Measurements from ENCODE around the gene CHN2. TPM values are rescaled to one million over a fixed set of nuclear protein-coding genes. Genes with fewer than 3 reads are reported as not detected.

The CHN2 gene
- total RNA-seq, 1 experiment from 2014 or later, result 0.15 TPM

GRCh38 chr7:29480934-29481651, 286.5 kb downstream of the CHN2 start:
- H3K27ac ChIP-seq (ENCODE audit: low read length), result no peak overlapping the region
- ChIA-PET CTCF (interaction anchor here (0.6 kb wide), 1 partner anchor 108 kb away, joined by 5 read pairs; no protein-coding TSS in a partner anchor), POLR2A (no interaction called here)
- no TSS peak for BruUV-seq (replicated peaks)
- no peak for DNase-seq (ENCODE audit: low read depth, low spot score)
- in situ Hi-C loops (cut with HindIII; ENCODE audit: low pct_unique_long_range_greater_than_20kb, low sequenced_read_pairs) (no loop called here), intact Hi-C loops (cut with micrococcal nuclease; ENCODE audit: unreplicated experiment) (no loop called here)
- H3K36me3 ChIP-seq (ENCODE audit: control insufficient read depth, insufficient read depth, low read length), result no peaks in the 10 kb centered on the region
- ATAC-seq, result no peak
- no peaks in the 10 kb centered on the region for H3K9me3 ChIP-seq (ENCODE audit: control insufficient read depth, insufficient read depth, low read depth, low read length)
- no peaks in the 10 kb centered on the region for H3K4me1 ChIP-seq (ENCODE audit: control insufficient read depth, insufficient read depth, low read length)
- peaks cover 4% of the 10 kb centered on the region; the same call in 1 of the 2 replicates for H3K27me3 ChIP-seq (ENCODE audit: control insufficient read depth, insufficient read depth, low read length)
- no peak overlapping the region for H3K4me3 ChIP-seq (ENCODE audit: low read depth in 2 of 2, low read length in 2 of 2)
- no peak for TF ChIP-seq TCF7L2 (IDR thresholded peaks at IDR 0.05; ENCODE audit: low read depth, low read length)

DNA sequence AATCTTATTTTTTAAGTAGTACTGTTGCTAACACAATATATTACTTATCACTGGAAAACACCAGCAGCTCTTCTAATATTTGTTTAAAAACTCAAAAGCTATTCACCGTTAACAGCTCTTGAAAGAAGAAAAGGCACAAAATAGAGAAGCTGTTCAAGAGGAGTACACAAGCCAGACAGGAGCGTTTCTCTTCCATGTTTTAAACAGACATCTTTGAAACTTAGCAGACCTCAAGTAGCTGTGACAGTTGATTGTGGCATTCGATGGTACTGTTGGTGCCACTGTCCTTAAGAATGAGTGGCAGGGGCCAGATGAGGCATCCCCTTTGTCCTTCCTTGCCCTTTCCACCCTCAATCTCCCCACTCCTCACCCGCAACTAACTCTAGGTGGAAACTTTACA, 287.5 kb downstream of the CHN2 start:
- ChIA-PET POLR2A (no interaction called here), CTCF (no interaction called here)
- ATAC-seq, result no peak
- Histone ChIP-seq H3K9me3 (ENCODE audit: control insufficient read depth, insufficient read depth, low read depth, low read length) (no peaks in the 10 kb centered on the region), H3K36me3 (ENCODE audit: control insufficient read depth, insufficient read depth, low read length) (no peaks in the 10 kb centered on the region), H3K27me3 (ENCODE audit: control insufficient read depth, insufficient read depth, low read length) (peaks cover 4% of the 10 kb centered on the region; the same call in 1 of the 2 replicates), H3K4me1 (ENCODE audit: control insufficient read depth, insufficient read depth, low read length) (no peaks in the 10 kb centered on the region), H3K27ac (ENCODE audit: low read length) (no peak overlapping the region), H3K4me3 (ENCODE audit: low read depth in 2 of 2, low read length in 2 of 2) (no peak overlapping the region)
- in situ Hi-C loops (cut with HindIII; ENCODE audit: low pct_unique_long_range_greater_than_20kb, low sequenced_read_pairs) (no loop called here), intact Hi-C loops (cut with micrococcal nuclease; ENCODE audit: unreplicated experiment) (no loop called here)
- no peak for DNase-seq (ENCODE audit: low read depth, low spot score)
- no TSS peak for BruUV-seq (replicated peaks)
- TF ChIP-seq, protein P1, sequence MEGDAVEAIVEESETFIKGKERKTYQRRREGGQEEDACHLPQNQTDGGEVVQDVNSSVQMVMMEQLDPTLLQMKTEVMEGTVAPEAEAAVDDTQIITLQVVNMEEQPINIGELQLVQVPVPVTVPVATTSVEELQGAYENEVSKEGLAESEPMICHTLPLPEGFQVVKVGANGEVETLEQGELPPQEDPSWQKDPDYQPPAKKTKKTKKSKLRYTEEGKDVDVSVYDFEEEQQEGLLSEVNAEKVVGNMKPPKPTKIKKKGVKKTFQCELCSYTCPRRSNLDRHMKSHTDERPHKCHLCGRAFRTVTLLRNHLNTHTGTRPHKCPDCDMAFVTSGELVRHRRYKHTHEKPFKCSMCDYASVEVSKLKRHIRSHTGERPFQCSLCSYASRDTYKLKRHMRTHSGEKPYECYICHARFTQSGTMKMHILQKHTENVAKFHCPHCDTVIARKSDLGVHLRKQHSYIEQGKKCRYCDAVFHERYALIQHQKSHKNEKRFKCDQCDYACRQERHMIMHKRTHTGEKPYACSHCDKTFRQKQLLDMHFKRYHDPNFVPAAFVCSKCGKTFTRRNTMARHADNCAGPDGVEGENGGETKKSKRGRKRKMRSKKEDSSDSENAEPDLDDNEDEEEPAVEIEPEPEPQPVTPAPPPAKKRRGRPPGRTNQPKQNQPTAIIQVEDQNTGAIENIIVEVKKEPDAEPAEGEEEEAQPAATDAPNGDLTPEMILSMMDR (IDR thresholded peaks at IDR 0.05), result no peak
- no peak for TF ChIP-seq SIN3A (IDR thresholded peaks at IDR 0.05; ENCODE audit: borderline replicate concordance, insufficient read depth, low read depth, low read length)

DNA sequence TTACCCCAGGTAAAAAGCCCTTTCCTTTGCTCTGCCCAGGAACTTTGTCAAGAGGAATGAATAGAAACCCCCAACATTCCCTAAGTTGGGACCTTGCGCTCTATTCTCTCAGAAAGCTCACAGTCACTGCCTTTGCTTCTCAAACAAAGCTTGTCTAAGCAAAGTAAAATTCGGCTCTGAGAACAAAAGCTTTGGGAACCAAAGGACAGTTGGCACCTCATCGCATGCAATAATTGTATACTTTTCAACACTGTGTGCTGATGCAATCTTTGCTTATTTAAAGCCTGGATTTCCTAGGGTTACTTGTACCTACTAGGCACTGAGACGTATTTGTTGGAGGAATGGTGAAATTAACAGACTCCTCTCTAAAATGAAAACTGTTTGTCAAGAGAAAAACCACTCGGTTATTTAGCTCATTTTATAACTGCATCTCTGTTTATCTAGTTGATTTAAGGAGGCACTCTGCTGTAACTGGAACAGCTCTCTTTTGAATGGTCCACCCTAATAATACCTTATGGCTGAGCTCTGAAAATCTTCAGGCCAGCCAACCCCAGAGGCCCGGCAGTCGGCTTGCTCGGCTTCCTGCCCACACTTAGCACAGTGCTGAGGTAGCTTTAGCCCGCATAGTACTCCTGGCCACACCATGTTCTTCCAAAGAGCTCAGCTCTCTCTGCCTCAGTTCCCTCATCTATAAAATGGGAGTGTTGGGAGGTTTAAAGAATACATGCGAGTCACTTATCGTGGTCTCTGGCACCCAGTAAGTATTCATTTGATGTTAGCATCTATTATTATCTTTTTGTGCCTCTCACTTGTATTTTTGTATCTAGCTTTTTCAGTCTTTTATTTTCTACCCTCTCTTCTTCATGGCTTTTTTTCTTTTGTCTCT, 288.9 kb downstream of the CHN2 start:
- intact Hi-C loops (cut with micrococcal nuclease; ENCODE audit: unreplicated experiment), result no loop called here
- Histone ChIP-seq H3K4me3 (ENCODE audit: low read depth in 2 of 2, low read length in 2 of 2) (no peak overlapping the region), H3K27ac (ENCODE audit: low read length) (no peak overlapping the region), H3K9me3 (ENCODE audit: control insufficient read depth, insufficient read depth, low read depth, low read length) (no peaks in the 10 kb centered on the region), H3K36me3 (ENCODE audit: control insufficient read depth, insufficient read depth, low read length) (no peaks in the 10 kb centered on the region), H3K4me1 (ENCODE audit: control insufficient read depth, insufficient read depth, low read length) (peaks cover 2% of the 10 kb centered on the region; the same call in 1 of the 2 replicates), H3K27me3 (ENCODE audit: control insufficient read depth, insufficient read depth, low read length) (peaks cover 4% of the 10 kb centered on the region; the same call in 1 of the 2 replicates)
- no TSS peak for BruUV-seq (replicated peaks)
- in situ Hi-C loops (cut with HindIII; ENCODE audit: low pct_unique_long_range_greater_than_20kb, low sequenced_read_pairs), result no loop called here
- TF ChIP-seq POLR2AphosphoS5 (IDR thresholded peaks at IDR 0.05; ENCODE audit: low read depth, low read length), result no peak
- TF ChIP-seq, protein P2, sequence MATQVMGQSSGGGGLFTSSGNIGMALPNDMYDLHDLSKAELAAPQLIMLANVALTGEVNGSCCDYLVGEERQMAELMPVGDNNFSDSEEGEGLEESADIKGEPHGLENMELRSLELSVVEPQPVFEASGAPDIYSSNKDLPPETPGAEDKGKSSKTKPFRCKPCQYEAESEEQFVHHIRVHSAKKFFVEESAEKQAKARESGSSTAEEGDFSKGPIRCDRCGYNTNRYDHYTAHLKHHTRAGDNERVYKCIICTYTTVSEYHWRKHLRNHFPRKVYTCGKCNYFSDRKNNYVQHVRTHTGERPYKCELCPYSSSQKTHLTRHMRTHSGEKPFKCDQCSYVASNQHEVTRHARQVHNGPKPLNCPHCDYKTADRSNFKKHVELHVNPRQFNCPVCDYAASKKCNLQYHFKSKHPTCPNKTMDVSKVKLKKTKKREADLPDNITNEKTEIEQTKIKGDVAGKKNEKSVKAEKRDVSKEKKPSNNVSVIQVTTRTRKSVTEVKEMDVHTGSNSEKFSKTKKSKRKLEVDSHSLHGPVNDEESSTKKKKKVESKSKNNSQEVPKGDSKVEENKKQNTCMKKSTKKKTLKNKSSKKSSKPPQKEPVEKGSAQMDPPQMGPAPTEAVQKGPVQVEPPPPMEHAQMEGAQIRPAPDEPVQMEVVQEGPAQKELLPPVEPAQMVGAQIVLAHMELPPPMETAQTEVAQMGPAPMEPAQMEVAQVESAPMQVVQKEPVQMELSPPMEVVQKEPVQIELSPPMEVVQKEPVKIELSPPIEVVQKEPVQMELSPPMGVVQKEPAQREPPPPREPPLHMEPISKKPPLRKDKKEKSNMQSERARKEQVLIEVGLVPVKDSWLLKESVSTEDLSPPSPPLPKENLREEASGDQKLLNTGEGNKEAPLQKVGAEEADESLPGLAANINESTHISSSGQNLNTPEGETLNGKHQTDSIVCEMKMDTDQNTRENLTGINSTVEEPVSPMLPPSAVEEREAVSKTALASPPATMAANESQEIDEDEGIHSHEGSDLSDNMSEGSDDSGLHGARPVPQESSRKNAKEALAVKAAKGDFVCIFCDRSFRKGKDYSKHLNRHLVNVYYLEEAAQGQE (IDR thresholded peaks at IDR 0.05; ENCODE audit: insufficient read depth in 1 of 2, low read depth in 2 of 2, low read length in 1 of 2), result no peak
- no peak for TF ChIP-seq TCF7L2 (IDR thresholded peaks at IDR 0.05; ENCODE audit: low read depth, low read length)
- TF ChIP-seq, protein P1 (IDR thresholded peaks at IDR 0.05), result no peak
- ChIA-PET POLR2A (no interaction called here), CTCF (no interaction called here)
- ATAC-seq, result no peak
- no peak for DNase-seq (ENCODE audit: low read depth, low spot score)

Measured in Panc1 (cell line).